A549 (cell line): ENCODE results near the gene RNASE7.

Source experiments
- CTCF ChIP-seq: fragments of >200 bp; sonication (Bioruptor Twin); formaldehyde crosslinking; IDR thresholded peaks from 3 replicates; pipeline ENCODE4 v1.5.1; 2016
- EP300 ChIP-seq, 2 experiments: fragments of >200 bp; sonication (Bioruptor Twin); formaldehyde crosslinking; IDR thresholded peaks; 2 replicates in 1 of 2; 3 replicates in 1 of 2; pipeline ENCODE4 v1.6.1; 2016 to 2017
- JUN ChIP-seq, 2 experiments: fragments of >200 bp; sonication (Bioruptor Twin); formaldehyde crosslinking; IDR thresholded peaks; 2 replicates in 1 of 2; 3 replicates in 1 of 2; pipeline ENCODE4 v1.6.1; 2016 to 2017
- MYC ChIP-seq: IDR thresholded peaks from 2 replicates; pipeline ENCODE4 v1.6.1; 2012; ENCODE audit warnings: mild to moderate bottlenecking, inconsistent platforms, low read length, improper control_type of control experiment, borderline replicate concordance
- POLR2A ChIP-seq: IDR thresholded peaks from 2 replicates; pipeline ENCODE4 v1.6.1; 2012; ENCODE audit warnings: mild to moderate bottlenecking, low read length
- RNF2 ChIP-seq: fragments of 200-600 bp; sonication (generic); IDR thresholded peaks from 2 replicates; pipeline ENCODE4 v1.6.1; 2016; ENCODE audit warnings: low read depth, mild to moderate bottlenecking, antibody characterized with exemption, moderate library complexity, borderline replicate concordance
- SREBF2 ChIP-seq: fragments of 450-650 bp; IDR thresholded peaks from 2 replicates; pipeline ENCODE4 v1.6.1; 2014; ENCODE audit warnings: mild to moderate bottlenecking, moderate library complexity
- USF2 ChIP-seq: fragments of 450-650 bp; IDR thresholded peaks from 2 replicates; pipeline ENCODE4 v1.6.1; 2014; ENCODE audit warnings: antibody characterized with exemption

GRCh38 chr14:21089877-21090193, 47.7 kb downstream of the RNASE7 start:
- TF ChIP-seq POLR2A (no peak), CTCF (no peak), USF2 (no peak), RNF2 (no peak), JUN (IDR thresholded peaks at IDR 0.05) (no peak), EP300 (IDR thresholded peaks at IDR 0.05) (no peak), MYC (no peak), SREBF2 (no peak)
